HG03159 (cell line): ENCODE measurements around the gene ZSCAN5A.
"Not testable (repeated sequence)": the region's sequence is repeated elsewhere in the genome, so short reads cannot be mapped to it uniquely, and the experiment has no call there.

Experiments used
- ATAC-seq: cut with Tn5 transposase; IDR thresholded peaks from one replicate; pipeline ENCODE4 v1.9.1; 2021; ENCODE audit warnings: mild to moderate bottlenecking, moderate library complexity; ENCODE audit not compliant: unreplicated experiment

ZSCAN5A gene

DNA sequence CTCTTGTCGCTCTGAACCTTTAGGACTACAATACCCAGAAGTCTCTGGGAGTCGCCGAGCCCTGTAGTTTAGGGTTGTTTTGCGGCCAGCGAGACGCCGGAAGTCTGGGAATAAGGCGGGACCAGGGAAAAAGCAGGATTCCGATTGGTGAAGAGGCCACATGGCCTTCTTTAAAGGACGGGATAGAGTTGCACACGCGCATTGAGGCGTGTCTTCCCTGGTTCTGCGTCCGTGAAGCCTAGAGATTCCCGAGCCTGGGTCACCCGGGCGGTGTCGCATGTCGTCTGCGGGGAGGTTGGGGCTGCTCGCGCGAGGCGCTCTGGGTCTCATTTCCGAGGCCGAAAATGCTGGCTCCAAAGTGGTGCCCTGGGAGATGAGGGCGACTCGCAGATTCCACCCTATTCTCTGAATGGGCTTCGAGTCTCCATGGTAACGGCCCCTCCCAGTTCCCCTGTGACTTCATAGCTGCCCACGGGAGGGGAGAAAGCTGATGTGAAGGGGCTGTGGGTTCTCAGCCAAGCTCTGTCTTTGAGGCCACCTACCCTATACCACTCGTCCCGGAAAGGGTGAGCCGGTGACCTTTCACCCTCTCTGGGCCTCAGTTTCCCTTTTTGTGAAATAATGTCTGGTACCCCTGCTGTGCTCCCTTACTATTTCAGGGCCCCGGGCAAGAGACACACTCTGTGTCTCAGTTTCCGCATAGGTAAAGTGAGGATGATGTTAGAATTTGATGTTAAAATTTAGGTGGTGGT, 614 bp upstream of the ZSCAN5A start:
- peak; percentile 76 for ATAC-seq

DNA sequence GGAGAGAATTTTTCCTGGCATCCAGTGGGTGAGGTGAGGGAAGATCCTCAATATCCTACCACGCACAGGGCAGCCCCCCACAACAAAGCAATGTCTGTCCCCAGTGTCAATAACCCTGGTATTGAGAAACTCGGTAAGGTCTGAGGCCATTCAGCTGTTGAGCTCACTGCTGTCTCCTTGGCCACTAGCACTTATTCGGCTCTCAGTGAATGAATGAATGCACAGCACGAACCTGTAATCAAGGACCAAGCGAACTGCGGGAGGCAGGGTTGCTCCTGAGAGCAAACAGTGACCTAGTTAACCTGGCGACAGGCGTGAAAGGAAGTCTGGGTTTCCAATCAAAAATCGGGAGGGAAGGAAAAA, 640 bp downstream of the ZSCAN5A start:
- ATAC-seq = no peak

DNA sequence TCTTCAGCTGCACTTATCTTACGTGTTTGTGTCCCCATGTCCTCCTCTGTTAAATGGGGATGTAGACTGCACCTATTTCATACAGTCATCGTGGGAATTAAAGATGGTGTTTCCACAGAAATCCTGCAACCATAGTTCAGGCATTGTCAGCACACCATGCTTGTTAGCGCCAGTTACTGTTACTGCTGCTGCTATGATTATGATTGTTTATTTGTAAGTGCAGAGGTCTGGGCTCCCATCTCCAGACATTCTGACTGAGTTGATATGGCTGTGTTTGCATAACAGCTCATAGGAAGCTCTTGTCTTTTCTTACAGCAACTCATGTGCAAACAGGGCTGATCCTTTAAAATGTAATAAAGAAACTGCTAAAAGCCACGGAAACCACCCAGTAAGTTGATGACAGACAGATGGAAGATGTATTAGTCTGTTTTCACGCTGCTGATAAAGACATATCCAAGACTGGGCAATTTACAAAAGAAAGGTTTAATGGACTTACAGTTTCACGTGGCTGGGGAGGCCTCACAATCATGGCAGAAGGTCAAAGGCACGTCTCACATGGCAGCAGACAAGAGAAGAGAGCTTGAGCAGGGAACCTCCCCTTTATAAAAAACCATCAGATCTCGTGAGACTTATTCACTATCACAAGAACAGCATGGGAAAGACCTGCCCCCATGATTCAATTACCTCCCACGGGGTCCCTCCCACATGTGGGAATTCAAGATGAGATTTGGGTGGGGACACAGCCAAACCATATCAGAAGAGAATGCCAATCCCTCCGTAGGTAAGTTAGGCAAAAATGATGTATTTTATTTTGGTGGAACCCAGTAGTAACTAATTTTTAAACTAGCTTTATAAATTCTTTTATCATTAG, 1.6 kb downstream of the ZSCAN5A start:
- no peak for ATAC-seq

DNA sequence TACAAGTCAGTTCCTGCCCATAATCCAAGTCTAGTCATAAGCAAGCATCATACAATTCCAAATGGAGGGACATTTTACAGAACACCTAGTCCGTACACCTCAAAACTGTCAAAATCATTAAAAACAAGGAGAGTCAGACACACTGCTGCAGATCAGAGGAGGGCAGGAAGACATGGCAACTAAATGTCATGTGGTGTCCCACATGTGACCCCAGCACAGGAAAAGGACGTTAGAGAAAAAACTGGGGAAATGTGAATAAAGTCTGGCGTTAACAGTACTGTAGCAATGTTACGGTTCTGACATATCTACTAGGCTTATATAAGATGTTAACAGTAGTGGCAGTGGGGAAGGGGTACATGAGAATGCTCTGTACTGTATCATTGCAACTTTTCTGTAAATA, 2.3 kb downstream of the ZSCAN5A start:
- no peak for ATAC-seq

DNA sequence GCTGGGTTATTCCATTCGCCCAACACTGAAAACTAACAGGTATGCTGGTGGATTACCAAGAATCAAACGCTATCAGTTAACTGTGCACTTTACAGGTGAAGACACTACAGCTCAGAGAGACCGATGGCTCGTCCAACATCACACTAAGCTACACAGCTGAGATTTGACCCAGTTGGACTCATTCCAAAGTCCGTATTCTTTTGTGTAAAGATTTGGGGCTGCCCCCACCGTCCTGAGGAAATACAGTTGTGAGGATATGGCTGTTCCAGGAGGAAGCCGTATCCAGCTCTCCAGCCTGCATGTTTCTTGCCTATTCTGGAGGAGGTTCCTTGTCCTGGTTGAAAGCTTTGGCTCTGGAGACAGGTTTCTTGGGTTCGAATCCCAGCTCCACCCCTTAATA, 4.2 kb downstream of the ZSCAN5A start:
- no peak for ATAC-seq

DNA sequence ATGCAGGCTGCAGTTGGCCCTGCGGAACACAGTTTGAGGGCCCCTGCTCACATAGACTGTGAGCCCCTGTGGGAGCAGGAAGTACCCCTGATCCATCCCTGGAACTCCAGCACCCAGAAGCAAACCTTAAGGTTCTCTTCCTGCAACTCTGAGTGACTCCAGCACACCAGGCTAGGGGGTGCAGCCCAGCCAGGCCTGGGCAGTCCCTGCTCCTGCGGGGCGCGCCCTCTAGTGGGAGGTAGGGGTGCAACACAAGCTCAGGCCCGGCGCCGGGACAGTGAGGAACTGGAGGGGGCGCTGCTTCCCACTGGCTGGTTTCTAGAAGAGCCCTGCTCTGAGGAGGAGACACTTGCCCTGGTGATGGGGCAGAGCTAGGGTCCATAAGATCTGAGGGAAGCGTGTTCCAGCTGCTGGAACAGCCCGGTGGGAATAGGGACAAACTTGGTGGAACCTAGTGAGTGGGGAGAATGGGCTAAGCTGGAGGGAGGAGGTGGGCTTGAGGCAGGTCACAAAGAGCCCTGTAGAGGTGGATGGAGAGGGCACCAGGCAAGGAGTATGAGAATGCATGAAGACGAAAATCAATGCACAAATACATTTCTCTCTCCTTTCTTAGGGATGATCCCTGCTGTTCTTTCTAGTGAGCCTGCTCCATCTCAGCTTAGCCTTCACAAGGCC, 5.0 kb downstream of the ZSCAN5A start:
- ATAC-seq = no peak

DNA sequence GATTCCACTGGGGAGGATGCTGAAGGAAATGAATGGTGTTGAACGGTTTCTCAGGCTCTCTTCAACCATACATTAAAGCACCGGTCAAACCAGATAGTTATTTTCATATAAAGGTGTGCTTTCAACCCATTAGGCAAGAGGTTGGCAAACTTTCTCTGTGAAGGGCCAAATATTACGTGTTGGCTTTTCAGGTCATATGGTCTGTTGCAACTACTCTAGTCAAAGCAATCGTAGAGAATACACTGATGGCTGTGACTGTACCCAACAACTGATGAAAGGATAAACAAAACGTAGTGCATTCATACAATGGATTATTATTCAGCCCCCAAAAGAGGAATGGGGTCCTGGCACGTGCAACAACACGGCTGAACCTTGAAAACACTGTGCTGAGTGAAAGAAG, 5.8 kb downstream of the ZSCAN5A start:
- ATAC-seq = no peak

DNA sequence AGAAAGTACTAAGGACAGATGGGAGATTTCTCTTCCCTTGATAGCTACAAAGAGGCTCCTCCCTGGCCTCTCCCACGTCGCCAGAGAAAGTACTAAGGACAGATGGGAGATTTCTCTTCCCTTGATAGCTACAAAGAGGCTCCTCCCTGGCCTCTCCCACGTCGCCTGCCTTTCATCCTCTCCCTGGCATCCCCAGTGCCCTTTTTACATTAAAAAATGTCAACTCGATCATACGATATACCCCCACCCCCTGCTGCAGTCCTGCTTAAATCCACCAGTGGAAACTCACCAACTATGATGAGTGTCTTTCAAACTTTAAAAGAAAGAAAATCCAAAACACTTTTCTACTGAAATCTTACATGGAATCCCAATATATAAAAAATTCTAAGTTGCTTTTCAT, 7.6 kb downstream of the ZSCAN5A start:
- not testable (repeated sequence) for ATAC-seq

DNA sequence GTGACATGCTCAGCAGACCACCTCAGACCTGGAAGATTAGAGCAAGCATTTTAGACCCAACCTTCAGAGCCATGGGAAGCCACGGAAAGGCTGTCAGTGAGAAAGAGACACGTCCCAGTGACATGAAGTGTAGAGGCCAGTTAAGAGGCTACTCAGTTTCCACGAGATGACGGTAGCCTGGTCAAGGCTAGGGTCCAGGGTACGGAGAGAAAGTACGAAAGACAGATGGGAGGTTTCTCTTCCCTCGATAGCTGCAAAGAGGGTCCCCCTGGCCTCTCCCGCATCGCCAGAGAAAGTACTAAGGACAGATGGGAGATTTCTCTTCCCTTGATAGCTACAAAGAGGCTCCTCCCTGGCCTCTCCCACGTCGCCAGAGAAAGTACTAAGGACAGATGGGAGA, 8.6 kb downstream of the ZSCAN5A start:
- no peak for ATAC-seq

DNA sequence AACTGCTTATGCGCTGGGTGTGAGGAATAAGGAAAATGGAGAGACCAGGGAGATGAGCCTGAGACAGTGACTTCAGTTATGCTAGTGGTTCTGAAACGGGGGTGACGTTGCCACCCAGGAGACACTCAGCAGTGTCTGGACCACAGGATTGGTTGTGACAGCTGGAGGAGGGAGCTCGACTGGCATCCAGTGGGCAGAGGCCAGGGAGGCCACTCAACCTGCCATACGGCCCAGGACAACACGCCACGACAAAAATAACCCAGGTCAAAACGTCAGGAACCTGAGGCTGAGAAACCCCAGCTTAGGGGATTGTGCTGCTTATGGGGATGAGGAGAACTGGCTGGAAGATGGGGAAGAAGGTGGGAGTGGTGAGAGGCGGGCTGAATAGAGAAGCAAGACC, 10.4 kb downstream of the ZSCAN5A start:
- ATAC-seq = no peak

DNA sequence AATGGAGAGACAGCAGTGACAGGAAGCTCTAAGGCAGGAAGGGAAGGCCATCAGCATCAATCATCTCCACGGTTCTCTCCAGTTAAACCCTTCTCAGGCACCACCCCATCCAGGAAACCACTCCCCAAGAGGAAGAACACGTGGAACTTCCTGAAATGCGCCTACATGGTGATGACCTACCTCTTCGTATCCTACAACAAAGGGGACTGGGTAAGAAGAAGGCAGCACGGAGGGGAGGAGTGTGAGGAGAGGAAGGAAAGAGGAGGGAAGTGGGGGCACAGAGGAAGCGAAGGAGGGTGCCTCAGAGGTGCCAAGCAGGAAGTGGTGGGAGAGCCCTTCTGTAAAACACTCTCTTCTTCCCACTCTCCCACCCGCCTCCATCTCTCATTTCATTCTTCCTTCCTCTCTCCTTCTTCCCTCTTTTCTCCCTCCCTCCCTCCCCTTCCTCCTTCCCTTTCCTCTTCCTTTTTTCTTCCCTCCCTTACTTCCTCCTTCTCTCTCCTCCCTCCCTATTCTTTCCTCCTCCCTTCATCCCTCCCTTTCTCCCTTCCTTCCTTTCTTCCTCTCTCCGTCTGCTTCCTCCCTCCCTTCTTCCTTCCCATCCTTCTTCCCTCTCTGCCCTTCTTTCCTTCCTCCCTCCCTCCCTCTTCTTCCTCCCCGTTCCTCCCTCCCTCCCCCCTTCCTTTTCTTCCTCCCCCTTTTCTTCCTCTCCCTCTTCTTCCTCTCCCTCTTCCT, 12.6 kb downstream of the ZSCAN5A start:
- ATAC-seq = no peak

DNA sequence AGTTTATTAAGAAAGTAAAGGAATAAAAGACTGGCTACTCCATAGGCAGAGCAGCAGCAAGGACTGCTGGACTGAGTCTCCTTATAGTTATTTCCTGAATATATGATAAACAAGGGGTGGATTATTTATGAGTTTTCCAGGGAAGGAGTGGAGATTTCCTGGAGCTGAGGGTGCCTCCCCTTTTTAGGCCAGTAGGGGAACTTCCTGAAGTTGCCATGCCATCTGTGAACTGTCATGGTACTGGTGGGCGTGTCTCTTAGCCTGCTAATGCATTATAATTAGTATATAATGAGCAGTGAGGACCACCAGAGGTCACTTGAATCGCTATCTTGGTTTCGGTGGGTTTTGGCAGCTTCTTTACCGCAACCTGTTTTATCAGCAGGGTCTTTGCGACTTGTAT, 13.5 kb downstream of the ZSCAN5A start:
- no peak for ATAC-seq

DNA sequence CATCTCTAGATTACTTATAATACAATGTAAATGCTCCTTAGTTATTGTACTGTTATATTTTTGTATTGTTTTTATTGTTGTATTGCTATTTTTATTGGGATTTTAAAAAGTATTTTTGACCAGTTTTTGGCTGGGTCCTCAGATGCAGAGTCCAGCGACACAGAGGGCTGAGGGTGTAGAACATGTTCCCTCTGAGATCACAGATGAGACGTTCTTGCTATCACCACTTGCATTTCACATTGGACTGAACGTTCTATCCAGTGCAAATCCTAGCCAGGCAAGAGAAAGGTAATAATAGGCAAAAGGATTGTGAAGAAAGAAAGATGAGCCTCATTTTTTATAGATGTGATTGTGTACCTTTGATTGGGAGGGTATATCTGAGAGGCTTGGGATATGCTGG, 15.0 kb downstream of the ZSCAN5A start:
- no peak for ATAC-seq

DNA sequence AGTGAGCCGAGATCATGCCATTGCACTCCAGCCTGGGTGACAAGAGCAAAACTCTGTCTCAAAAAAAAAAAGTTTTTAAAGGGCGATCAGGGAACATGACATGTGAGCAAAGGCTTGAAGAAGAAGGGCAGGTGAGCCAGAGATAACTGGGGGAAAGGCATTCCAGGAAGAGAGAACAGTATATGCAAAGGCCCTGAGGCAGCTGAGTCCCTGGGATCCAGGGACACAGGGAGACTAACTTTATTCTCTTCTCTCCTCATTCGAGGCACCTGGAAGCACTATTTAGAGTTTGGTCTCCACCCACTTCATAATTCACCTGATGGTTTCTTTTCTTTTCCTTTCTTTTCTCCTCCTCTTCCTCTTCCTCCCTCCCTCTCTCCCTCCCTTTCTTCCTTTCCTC, 17.6 kb downstream of the ZSCAN5A start:
- no peak for ATAC-seq

DNA sequence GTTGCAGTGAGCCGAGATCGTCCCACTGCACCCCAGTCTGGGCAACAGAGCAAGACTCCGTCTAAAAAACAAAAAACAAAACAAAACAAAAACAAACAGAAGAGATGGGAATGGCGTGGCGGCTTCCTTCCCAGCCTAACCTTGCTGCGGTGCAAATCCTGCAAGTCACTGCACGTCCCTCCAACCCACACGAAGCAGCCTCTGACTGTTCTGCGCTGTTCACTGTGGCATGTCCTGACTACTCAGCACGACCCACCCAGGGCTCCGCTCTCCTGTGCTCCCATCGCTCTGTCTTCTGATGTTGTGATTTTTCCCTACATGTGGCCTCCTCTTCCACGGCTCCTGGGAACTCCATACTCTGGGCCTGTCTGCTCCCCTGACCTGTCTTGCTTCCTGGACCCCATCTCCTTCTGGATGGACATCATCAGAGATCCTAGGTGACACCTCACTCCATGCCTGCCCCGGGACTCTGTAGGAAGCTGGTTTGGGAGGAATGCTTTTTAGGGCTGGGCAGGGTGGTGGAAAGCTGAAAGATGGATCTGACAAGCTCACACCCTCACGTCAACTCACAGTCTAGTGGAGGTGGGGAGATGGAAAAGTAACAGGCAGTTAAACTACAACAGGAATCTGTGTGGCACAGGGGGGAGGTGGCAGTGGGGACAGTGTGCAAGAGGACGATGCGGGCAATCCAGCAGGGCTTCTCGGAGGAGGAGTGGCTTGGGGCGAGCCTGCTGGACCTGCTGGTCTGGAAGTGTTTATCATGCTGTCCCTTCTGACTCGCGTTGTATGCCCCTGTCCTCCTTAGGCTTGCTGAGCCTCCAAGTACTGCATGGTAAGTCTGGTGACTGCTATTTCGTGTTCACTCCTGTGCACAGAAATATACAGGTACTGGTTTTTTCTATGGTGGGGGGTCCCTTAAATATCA, 18.8 kb downstream of the ZSCAN5A start:
- ATAC-seq = no peak

DNA sequence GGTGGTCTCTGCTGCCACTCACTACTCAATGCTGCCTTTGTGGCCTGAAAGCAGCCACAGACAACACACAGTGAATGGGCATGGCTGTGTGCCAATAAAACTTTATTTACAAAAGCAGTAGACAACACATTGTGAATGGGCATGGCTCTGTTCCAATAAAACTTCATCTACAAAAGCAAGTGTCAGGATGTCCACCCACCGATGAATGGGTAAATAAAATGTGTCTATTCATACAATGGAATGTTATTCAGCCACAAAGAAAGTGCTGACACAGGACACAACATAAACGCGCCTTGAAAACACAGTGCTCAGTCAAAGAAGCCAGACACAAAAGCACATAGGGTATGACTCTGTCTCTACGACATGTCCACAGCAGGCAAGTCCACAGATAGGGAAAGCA, 20.1 kb downstream of the ZSCAN5A start:
- no peak for ATAC-seq

DNA sequence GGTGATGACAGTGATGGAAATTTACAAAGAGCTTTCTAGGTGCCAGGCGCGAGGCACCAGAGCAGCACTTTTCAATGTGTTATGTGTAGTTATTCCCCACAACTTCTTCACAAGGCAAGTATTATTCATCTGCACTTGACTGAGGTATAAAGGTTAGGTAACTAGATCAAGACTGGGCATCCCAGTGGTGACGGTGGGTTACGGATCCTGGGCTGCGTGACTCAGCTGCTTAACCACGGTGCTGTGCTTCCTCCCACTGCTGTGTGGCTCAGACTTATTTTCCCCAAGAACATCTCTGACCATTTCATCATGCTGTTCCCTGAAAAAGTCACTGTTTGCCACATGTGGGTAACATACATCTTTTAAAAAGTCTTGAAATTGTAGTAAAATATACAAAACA, 22.8 kb downstream of the ZSCAN5A start:
- no peak for ATAC-seq

DNA sequence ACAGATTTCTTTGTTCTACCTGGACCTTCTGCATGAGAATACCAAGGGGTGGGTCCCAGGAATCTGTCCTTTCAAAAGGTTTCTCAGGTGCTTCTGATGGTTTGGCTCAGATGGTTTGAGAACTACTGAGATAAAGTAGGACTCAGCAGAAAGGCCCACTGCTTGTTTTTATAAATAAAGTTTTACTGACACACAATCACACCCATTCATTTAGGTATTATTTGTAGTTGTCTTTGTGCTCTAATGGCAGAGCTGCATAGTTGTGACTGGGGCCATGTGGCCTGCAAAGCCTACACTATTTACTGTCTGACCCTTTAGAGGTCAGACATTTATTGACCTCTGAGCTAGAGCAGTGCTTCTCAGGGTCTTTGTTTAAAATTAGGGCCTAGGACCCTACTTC, 24.5 kb downstream of the ZSCAN5A start:
- no peak for ATAC-seq

DNA sequence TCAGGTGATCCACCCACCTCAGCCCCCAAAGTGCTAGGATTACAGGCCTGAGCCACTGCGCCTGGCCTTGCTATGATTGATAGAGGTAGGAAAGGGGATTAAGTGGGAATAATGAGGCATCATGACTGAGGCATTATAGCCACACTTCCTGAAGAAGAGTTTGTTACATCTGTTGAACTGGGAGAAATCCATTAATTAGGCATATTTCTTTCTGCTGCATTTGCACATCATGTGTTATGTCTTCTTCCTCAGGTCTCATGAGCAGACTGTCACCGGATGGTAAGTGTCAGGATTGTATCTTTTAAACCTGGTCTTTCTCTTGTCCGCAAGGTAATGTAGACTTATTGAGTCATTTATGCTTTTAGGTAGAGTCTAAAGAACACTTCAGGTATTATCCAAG, 29.9 kb downstream of the ZSCAN5A start:
- no peak for ATAC-seq

DNA sequence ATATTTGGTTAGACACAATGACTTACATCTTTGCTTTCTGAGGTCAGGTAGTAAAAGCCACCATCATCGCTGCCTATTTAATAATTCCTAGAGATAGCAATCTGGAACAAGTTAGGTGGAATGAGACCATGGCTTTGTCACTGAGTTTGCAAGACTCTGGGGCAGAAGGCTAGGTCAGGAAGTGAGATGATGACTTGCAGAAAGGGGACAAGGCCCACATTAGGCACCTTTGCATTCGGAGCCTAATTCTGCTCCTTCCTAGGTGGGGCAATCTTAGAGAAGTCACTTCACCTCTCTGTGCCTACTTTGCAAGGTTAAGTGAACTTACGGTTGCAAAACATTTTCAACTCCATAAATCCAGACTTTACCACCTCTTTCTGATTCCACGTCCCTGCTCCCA, 31.8 kb downstream of the ZSCAN5A start:
- ATAC-seq = no peak
